HCT116 (cell line): ENCODE data around the gene FKBP9. TPM values are rescaled to one million over a fixed set of nuclear protein-coding genes. Genes with fewer than 3 reads are reported as not detected.
"Not testable (repeated sequence)": the region's sequence is repeated elsewhere in the genome, so short reads cannot be mapped to it uniquely, and the experiment has no call there.

Experiments used
- ATAC-seq: fragments of 200-7000 bp; cut with Tn5 transposase; 2 replicates; pipeline ENCODE4 v1.9.1; 2020; ENCODE audit warnings: mild to moderate bottlenecking, moderate library complexity
- BruUV-seq: library from RNA; stranded (reverse); fragments of 400-500 nt; replicated peaks from 2 replicates; lab custom pipeline; 2021; lab: Mats Ljungman, UMichigan
- CTCF ChIA-PET: fragments of 300-600 bp; sonication (Branson Sonifier 250); formaldehyde crosslinking; loops from one replicate; lab custom pipeline; 2021; ENCODE audit warnings: antibody characterized with exemption; lab: Charles Lee
- POLR2A ChIA-PET: fragments of 300-600, 350-600 bp; sonication (Branson Sonifier 250); formaldehyde crosslinking; loops from one replicate; lab custom pipeline; 2021; ENCODE audit warnings: antibody characterized with exemption; lab: Charles Lee
- RAD21 ChIA-PET, 2 experiments: fragments of 300-600 bp; sonication (Branson Sonifier 250); formaldehyde crosslinking; loops; one replicate each; lab custom pipeline; 2023; ENCODE audit warnings: low total read pairs in 2 of 2; ENCODE audit not compliant: uncharacterized antibody in 2 of 2, unreplicated experiment in 2 of 2, low non-redundant PET in 1 of 2; lab: Charles Lee
- DNase-seq: peaks from one replicate; pipeline ENCODE4 v3.0.0-alpha.2; 2010; ENCODE audit warnings: low read depth, low spot score
- H2AFZ ChIP-seq: fragments of 200-600 bp; shearing (Covaris generic), sonication (generic); 2 replicates; pipeline ENCODE4 v1.6.1; 2017; ENCODE audit warnings: low read depth, mixed run types, mixed read lengths, antibody characterized with exemption, low read length; ENCODE audit not compliant: poor library complexity, severe bottlenecking
- H3K27ac ChIP-seq: 2 replicates; pipeline ENCODE4 v1.5.1; 2012; ENCODE audit warnings: low read depth, low read length
- H3K27me3 ChIP-seq: fragments of 200-600 bp; sonication (generic); 2 replicates; pipeline ENCODE4 v1.6.1; 2016; ENCODE audit warnings: mixed run types, low read length, mixed read lengths; ENCODE audit not compliant: insufficient read depth
- H3K36me3 ChIP-seq, 2 experiments: fragments of 200-500 bp in 1 of 2; fragments of 200-600 bp in 1 of 2; sonication (Bioruptor generic) in 1 of 2; sonication (generic) in 1 of 2; 2 replicates each; pipeline versions ENCODE4 v1.5.1 to v1.6.1; 2014 to 2016; ENCODE audit warnings: low read length in 2 of 2, inconsistent platforms in 1 of 2, mixed read lengths in 1 of 2, mixed run types in 1 of 2; ENCODE audit not compliant: insufficient read depth in 2 of 2, control insufficient read depth in 1 of 2
- H3K4me1 ChIP-seq, 2 experiments: fragments of 200-600 bp in 1 of 2; sonication (generic) in 1 of 2; 2 replicates each; pipeline versions ENCODE4 v1.5.1 to v1.6.1; 2012 to 2017; ENCODE audit warnings: low read length in 2 of 2, inconsistent platforms in 1 of 2, mild to moderate bottlenecking in 1 of 2, mixed read lengths in 1 of 2, mixed run types in 1 of 2, moderate library complexity in 1 of 2; ENCODE audit not compliant: insufficient read depth in 2 of 2, control insufficient read depth in 1 of 2
- H3K4me2 ChIP-seq: fragments of 200-600 bp; sonication (generic); 2 replicates; pipeline ENCODE4 v1.6.1; 2017; ENCODE audit warnings: mixed run types, low read length, mixed read lengths
- H3K4me3 ChIP-seq, 2 experiments: fragments of 200-600 bp in 1 of 2; sonication (generic) in 1 of 2; replicated peaks in 1 of 2; 2 replicates each; pipeline ENCODE4 v1.5.1; 2011 to 2016; ENCODE audit warnings: low read length in 2 of 2, control low read depth in 1 of 2, low read depth in 1 of 2, mild to moderate bottlenecking in 1 of 2, mixed read lengths in 1 of 2, mixed run types in 1 of 2
- H3K79me2 ChIP-seq: fragments of 200-600 bp; sonication (generic); 2 replicates; pipeline ENCODE4 v1.6.1; 2017; ENCODE audit warnings: mild to moderate bottlenecking, mixed run types, low read length, moderate library complexity, mixed read lengths; ENCODE audit not compliant: insufficient read depth
- H3K9ac ChIP-seq: fragments of 200-600 bp; sonication (generic); 2 replicates; pipeline ENCODE4 v1.6.1; 2016; ENCODE audit warnings: low read length, mixed read lengths
- H3K9me2 ChIP-seq: fragments of 200-600 bp; sonication (generic), shearing (Covaris generic); 2 replicates; pipeline ENCODE4 v1.6.1; 2017; ENCODE audit warnings: mixed run types, mild to moderate bottlenecking, moderate library complexity; ENCODE audit not compliant: insufficient read depth
- H3K9me3 ChIP-seq, 2 experiments: fragments of 200-500 bp in 1 of 2; fragments of 200-600 bp in 1 of 2; sonication (Bioruptor generic) in 1 of 2; sonication (generic) in 1 of 2; 2 replicates each; pipeline ENCODE4 v1.6.1; 2014 to 2017; ENCODE audit warnings: low read length in 2 of 2, mixed read lengths in 2 of 2, inconsistent platforms in 1 of 2, low read depth in 1 of 2, mild to moderate bottlenecking in 1 of 2, mixed run types in 1 of 2, moderate library complexity in 1 of 2; ENCODE audit not compliant: control insufficient read depth in 1 of 2, insufficient read depth in 1 of 2
- H4K20me1 ChIP-seq: fragments of 200-600 bp; sonication (generic), shearing (Covaris generic); 2 replicates; pipeline ENCODE4 v1.6.1; 2017; ENCODE audit warnings: mixed run types, mild to moderate bottlenecking, moderate library complexity; ENCODE audit not compliant: insufficient read depth
- ATF3 ChIP-seq: IDR thresholded peaks from 2 replicates; pipeline ENCODE4 v1.6.1; 2012
- CBX3 ChIP-seq: IDR thresholded peaks from 2 replicates; pipeline ENCODE4 v1.6.1; 2012; ENCODE audit warnings: low read depth
- CEBPB ChIP-seq: IDR thresholded peaks from 2 replicates; pipeline ENCODE4 v1.6.1; 2012; ENCODE audit warnings: low read depth
- EGR1 ChIP-seq: IDR thresholded peaks from 2 replicates; pipeline ENCODE4 v1.6.1; 2012; ENCODE audit warnings: low read depth
- FOSL1 ChIP-seq: IDR thresholded peaks from 2 replicates; pipeline ENCODE4 v1.6.1; 2012; ENCODE audit warnings: low read depth
- JUND ChIP-seq: IDR thresholded peaks from 2 replicates; pipeline ENCODE4 v1.6.1; 2012
- SP1 ChIP-seq: IDR thresholded peaks from 2 replicates; pipeline ENCODE4 v1.6.1; 2012; ENCODE audit warnings: low read depth
- intact Hi-C: fragments of 100-400 bp; cut with micrococcal nuclease; formaldehyde crosslinking; loops from 2 replicates; pipeline ENCODE4 v1.10.0; 2022
- total RNA-seq: library from RNA; stranded (reverse); gene quantifications from one replicate; pipeline ENCODE4 v1.2.1, GENCODE V29; 2021; ENCODE audit not compliant: unreplicated experiment

The FKBP9 gene
- total RNA-seq, 1 experiment from 2014 or later = 85.6 TPM

- H4K20me1 ChIP-seq, H3K9me2 ChIP-seq, H3K36me3 ChIP-seq, H3K9ac ChIP-seq, RAD21 ChIA-PET, H3K27ac ChIP-seq, POLR2A ChIA-PET, DNase-seq, H3K27me3 ChIP-seq, H3K4me3 ChIP-seq, H3K9me3 ChIP-seq, CTCF ChIA-PET, intact Hi-C loops, BruUV-seq, H3K79me2 ChIP-seq, H2AFZ ChIP-seq: not testable (repeated sequence)
- Histone ChIP-seq H3K4me2 (0 out of 2 replicates have a peak overlapping the region, but pooled peaks have one; percentile 9), H3K4me1 (peaks cover 13% of the 10 kb centered on the region in 2 experiments; a peak in 2 of 4 replicates)
- ATAC-seq = peak; percentile 64; the same call in 1 of the 2 replicates
These were observed 14.7 kb downstream of the FKBP9 start for GRCh38 chr7:32971967-32972366.

- H3K9ac ChIP-seq, intact Hi-C loops, H2AFZ ChIP-seq, RAD21 ChIA-PET, H3K9me3 ChIP-seq, H3K27ac ChIP-seq, POLR2A ChIA-PET, H3K36me3 ChIP-seq, H3K9me2 ChIP-seq, H3K79me2 ChIP-seq, DNase-seq, ATAC-seq, H3K4me1 ChIP-seq, BruUV-seq, H3K4me3 ChIP-seq, CTCF ChIA-PET, H3K4me2 ChIP-seq, H3K27me3 ChIP-seq, H4K20me1 ChIP-seq: not testable (repeated sequence)
These were observed 19.9 kb downstream of the FKBP9 start for GRCh38 chr7:32977159-32977558.

GRCh38 chr7:32979246-32979645 lies 22.0 kb downstream of the FKBP9 start:
- H3K4me1 ChIP-seq, H3K4me3 ChIP-seq, intact Hi-C loops, CTCF ChIA-PET, H2AFZ ChIP-seq, H3K9ac ChIP-seq, H3K9me3 ChIP-seq, BruUV-seq, RAD21 ChIA-PET, POLR2A ChIA-PET, H3K9me2 ChIP-seq, H3K27me3 ChIP-seq, H3K79me2 ChIP-seq, H3K27ac ChIP-seq, H3K36me3 ChIP-seq, H4K20me1 ChIP-seq: not testable (repeated sequence)
- peak; percentile 42; the same call in 1 of the 2 replicates for ATAC-seq
- H3K4me2 ChIP-seq = peak overlapping the region; percentile 35; the same call in 1 of the 2 replicates
- peak; percentile 31 for DNase-seq
- peak; percentile 35; the same call in 1 of the 2 replicates for TF ChIP-seq ATF3
- TF ChIP-seq SP1 = peak; percentile 41
- peak; percentile 63; the same call in 1 of the 2 replicates for TF ChIP-seq JUND
- peak; percentile 90 for TF ChIP-seq CEBPB
- TF ChIP-seq CBX3 = peak; percentile 41; the same call in 1 of the 2 replicates
- TF ChIP-seq EGR1 = peak; percentile 54; the same call in 1 of the 2 replicates
- TF ChIP-seq FOSL1 = peak; percentile 73

- H3K27me3 ChIP-seq, H4K20me1 ChIP-seq, intact Hi-C loops, H3K4me1 ChIP-seq, CTCF ChIA-PET, H3K79me2 ChIP-seq, DNase-seq, H3K36me3 ChIP-seq, H3K9me2 ChIP-seq, RAD21 ChIA-PET, ATAC-seq, H3K4me2 ChIP-seq, H3K4me3 ChIP-seq, H3K27ac ChIP-seq, H3K9ac ChIP-seq, H2AFZ ChIP-seq, H3K9me3 ChIP-seq, POLR2A ChIA-PET: not testable (repeated sequence)
- TSS peak; percentile 80 for BruUV-seq
These were observed 22.7 kb downstream of the FKBP9 start for GRCh38 chr7:32979902-32980301.
